Measurements from ENCODE around the gene CCDC91.
"Not testable (repeated sequence)": the region's sequence is repeated elsewhere in the genome, so short reads cannot be mapped to it uniquely, and the experiment has no call there.

CCDC91 gene

GRCh38 chr12:28186500-28186899 lies 3.8 kb upstream of the CCDC91 start:
- DNase-seq, result no peak

GRCh38 chr12:28189784-28190320 lies 404 bp upstream of the CCDC91 start:
- DNase-seq, result no peak

- peak; percentile 32 for DNase-seq
These were observed 1.1 kb downstream of the CCDC91 start for GRCh38 chr12:28191051-28192048.

GRCh38 chr12:28192125-28192524 lies 1.9 kb downstream of the CCDC91 start:
- DNase-seq, result no peak

GRCh38 chr12:28194621-28195020 lies 4.4 kb downstream of the CCDC91 start:
- not testable (repeated sequence) for DNase-seq

- DNase-seq, result not testable (repeated sequence)
These were observed 10.9 kb downstream of the CCDC91 start for GRCh38 chr12:28201136-28201535.

GRCh38 chr12:28202374-28203130 lies 12.3 kb downstream of the CCDC91 start:
- DNase-seq, result no peak

- no peak for DNase-seq
These were observed 19.5 kb downstream of the CCDC91 start for GRCh38 chr12:28209782-28210181.

GRCh38 chr12:28212182-28212581 lies 21.9 kb downstream of the CCDC91 start:
- no peak for DNase-seq

GRCh38 chr12:28215021-28215420 lies 24.8 kb downstream of the CCDC91 start:
- no peak for DNase-seq

- DNase-seq, result no peak
These were observed 25.8 kb downstream of the CCDC91 start for GRCh38 chr12:28216016-28216415.

GRCh38 chr12:28217805-28218204 lies 27.5 kb downstream of the CCDC91 start:
- DNase-seq, result no peak

GRCh38 chr12:28218875-28219274 lies 28.6 kb downstream of the CCDC91 start:
- DNase-seq, result no peak

- no peak for DNase-seq
These were observed 29.6 kb downstream of the CCDC91 start for GRCh38 chr12:28219827-28220226.

- DNase-seq, result peak; percentile 61
These were observed 31.9 kb downstream of the CCDC91 start for GRCh38 chr12:28222081-28222700.

- no peak for DNase-seq
These were observed 32.8 kb downstream of the CCDC91 start for GRCh38 chr12:28223025-28223554.

- DNase-seq, result no peak
These were observed 33.6 kb downstream of the CCDC91 start for GRCh38 chr12:28223858-28224257.

- no peak for DNase-seq
These were observed 36.4 kb downstream of the CCDC91 start for GRCh38 chr12:28226705-28227104.

- DNase-seq, result no peak
These were observed 37.0 kb downstream of the CCDC91 start for GRCh38 chr12:28227251-28227650.

GRCh38 chr12:28231248-28231647 lies 41.0 kb downstream of the CCDC91 start:
- DNase-seq, result no peak

- no peak for DNase-seq
These were observed 42.1 kb downstream of the CCDC91 start for GRCh38 chr12:28232211-28232928.

- DNase-seq, result no peak
These were observed 44.2 kb downstream of the CCDC91 start for GRCh38 chr12:28234444-28234843.
